Measurements from ENCODE around the gene PLEKHG3. TPM values are rescaled to one million over a fixed set of nuclear protein-coding genes. Genes with fewer than 3 reads are reported as not detected.

PLEKHG3 gene
- total RNA-seq, 2 donors from 2014 or later = 78.8 to 106 TPM

DNA sequence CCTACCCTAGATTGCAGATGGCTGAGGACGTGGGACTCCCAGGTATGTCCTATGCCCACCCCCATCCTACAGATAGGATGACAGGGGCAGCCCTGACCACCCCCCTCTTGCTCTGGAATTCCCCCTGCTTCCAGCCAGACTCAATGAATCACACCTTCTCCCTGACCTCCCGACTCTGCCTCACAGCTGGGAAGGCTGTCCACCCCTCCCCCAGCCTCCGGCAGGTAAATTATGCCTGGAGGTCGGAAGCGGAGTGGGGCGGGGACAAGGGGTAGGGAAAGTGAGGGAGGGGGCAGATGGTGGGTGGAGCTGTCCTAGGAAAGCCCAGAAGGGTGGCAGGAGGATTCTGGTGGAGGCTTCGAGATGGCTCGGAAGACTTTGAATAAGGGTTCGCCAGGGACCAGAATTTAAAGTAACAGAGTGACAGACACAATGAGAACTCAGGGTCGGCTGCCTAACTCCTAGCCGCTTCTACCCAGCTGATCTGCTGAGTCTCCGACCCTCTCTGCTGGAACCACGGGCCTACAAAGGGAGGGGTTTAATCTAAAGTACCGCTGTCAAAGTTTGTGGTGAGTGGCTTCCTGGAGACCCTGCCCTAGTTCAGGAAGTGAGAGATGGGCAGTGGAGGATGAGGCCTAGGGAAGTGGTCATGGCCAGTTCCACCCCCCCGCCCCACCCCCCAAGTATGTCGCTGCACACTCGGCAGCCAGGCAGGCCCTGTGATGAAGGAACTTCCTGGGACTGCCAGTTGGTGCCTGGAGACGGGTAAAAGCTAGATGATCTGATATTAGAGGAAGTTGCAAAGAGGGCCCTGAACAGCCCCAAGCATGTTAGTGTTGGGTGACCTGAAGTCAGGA, 4.2 kb downstream of the PLEKHG3 start:
- H3K27ac ChIP-seq = peak overlapping the region; percentile 26
- intact Hi-C loops (cut with DNase I) = no loop called here
- H3K9me3 ChIP-seq = no peaks in the 10 kb centered on the region
- peak; percentile 65 for DNase-seq
- no peak overlapping the region for H3K4me3 ChIP-seq
- peak overlapping the region in 1 of 2 donors; percentile 66 for H3K9ac ChIP-seq (ENCODE audit: low read depth in 2 of 2, low read length in 2 of 2)
- TF ChIP-seq, protein P1, sequence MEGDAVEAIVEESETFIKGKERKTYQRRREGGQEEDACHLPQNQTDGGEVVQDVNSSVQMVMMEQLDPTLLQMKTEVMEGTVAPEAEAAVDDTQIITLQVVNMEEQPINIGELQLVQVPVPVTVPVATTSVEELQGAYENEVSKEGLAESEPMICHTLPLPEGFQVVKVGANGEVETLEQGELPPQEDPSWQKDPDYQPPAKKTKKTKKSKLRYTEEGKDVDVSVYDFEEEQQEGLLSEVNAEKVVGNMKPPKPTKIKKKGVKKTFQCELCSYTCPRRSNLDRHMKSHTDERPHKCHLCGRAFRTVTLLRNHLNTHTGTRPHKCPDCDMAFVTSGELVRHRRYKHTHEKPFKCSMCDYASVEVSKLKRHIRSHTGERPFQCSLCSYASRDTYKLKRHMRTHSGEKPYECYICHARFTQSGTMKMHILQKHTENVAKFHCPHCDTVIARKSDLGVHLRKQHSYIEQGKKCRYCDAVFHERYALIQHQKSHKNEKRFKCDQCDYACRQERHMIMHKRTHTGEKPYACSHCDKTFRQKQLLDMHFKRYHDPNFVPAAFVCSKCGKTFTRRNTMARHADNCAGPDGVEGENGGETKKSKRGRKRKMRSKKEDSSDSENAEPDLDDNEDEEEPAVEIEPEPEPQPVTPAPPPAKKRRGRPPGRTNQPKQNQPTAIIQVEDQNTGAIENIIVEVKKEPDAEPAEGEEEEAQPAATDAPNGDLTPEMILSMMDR (IDR thresholded peaks at IDR 0.05) = no peak
- H3K27me3 ChIP-seq = no peaks in the 10 kb centered on the region
- H3K4me1 ChIP-seq = peaks cover 10% of the 10 kb centered on the region
- no peaks in the 10 kb centered on the region for H3K36me3 ChIP-seq

DNA sequence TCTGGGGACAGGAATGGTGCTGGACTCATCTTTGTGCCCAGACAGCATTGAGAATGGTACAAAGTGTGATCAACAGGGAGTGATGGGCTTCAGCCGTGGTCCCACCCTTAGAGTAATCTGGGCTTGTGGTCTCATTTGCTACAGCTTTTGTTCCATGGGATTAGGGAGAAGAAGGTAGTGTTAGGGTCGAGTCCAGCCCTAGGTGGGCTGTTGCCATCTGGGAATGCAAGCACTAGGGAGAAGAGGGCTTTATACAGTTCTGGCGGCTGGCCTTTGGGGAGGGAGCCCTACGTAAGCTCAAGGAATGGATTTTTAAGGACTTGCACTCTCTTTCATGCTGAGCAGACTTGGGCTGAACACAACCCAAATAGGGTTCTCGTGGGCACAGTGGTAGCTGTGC, 4.9 kb downstream of the PLEKHG3 start:
- intact Hi-C loops (cut with DNase I) = no loop called here
- DNase-seq = no peak

DNA sequence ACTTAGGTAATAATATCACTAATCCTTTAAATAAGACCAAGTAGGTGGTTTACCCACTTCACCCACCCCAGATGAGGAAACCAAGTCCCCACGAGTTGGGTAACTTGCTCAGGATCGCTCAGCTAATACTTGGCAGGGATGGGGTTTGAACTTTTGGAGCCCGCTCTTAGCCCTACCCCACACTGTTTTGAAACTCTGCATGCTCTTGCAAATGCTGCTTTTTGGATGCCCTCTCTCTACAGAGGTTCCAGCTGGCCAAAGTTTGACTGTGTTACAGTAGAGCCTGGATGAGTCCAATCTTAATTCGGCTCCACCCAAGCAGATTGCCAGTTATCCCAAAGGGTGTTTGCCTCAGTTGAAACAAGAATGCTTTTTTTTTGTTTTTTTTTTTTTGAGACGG, 6.8 kb downstream of the PLEKHG3 start:
- Histone ChIP-seq H3K9me3 (no peaks in the 10 kb centered on the region), H3K4me3 (no peak overlapping the region), H3K4me1 (peaks cover 18% of the 10 kb centered on the region), H3K9ac (ENCODE audit: low read depth in 2 of 2, low read length in 2 of 2) (no peak overlapping the region), H3K36me3 (no peaks in the 10 kb centered on the region), H3K27ac (no peak overlapping the region), H3K27me3 (no peaks in the 10 kb centered on the region)
- intact Hi-C loops (cut with DNase I) = no loop called here
- TF ChIP-seq, protein P1 (IDR thresholded peaks at IDR 0.05) = no peak
- no peak for DNase-seq

More for the DNA sequence above, 4.9 kb downstream of the PLEKHG3 start:
- no peaks in the 10 kb centered on the region for H3K36me3 ChIP-seq
- no peak overlapping the region for H3K27ac ChIP-seq
- no peaks in the 10 kb centered on the region for H3K9me3 ChIP-seq
- H3K4me3 ChIP-seq = no peak overlapping the region
- H3K27me3 ChIP-seq = no peaks in the 10 kb centered on the region
- peaks cover 10% of the 10 kb centered on the region for H3K4me1 ChIP-seq
- H3K9ac ChIP-seq (ENCODE audit: low read depth in 2 of 2, low read length in 2 of 2) = peak overlapping the region in 1 of 2 donors; percentile 48
- TF ChIP-seq, protein P1 (IDR thresholded peaks at IDR 0.05) = no peak

DNA sequence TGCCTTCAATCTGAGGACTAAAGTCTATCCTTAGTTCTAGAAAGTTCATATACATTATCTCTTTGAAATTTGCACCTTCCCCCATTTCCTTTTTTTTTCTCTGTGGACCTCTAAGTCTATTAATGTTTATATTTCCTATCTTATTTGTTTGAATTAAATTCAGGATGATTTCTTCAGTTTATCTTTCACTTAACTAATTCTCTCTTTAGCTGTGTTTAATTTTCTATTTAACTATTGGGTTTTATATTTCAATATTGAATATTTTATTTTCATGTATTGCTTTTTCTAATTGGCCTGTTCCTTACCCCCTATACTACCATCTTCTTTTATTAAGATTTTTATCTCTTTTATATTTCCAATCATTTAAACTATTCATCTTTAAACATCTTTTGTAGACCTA, 9.5 kb downstream of the PLEKHG3 start:
- Histone ChIP-seq H3K4me3 (no peak overlapping the region), H3K4me1 (peaks cover 25% of the 10 kb centered on the region), H3K36me3 (no peaks in the 10 kb centered on the region), H3K27ac (no peak overlapping the region), H3K9me3 (no peaks in the 10 kb centered on the region), H3K9ac (ENCODE audit: low read depth in 2 of 2, low read length in 2 of 2) (no peak overlapping the region), H3K27me3 (no peaks in the 10 kb centered on the region)
- intact Hi-C loops (cut with DNase I) = no loop called here
- DNase-seq = no peak
- TF ChIP-seq, protein P1 (IDR thresholded peaks at IDR 0.05) = no peak

DNA sequence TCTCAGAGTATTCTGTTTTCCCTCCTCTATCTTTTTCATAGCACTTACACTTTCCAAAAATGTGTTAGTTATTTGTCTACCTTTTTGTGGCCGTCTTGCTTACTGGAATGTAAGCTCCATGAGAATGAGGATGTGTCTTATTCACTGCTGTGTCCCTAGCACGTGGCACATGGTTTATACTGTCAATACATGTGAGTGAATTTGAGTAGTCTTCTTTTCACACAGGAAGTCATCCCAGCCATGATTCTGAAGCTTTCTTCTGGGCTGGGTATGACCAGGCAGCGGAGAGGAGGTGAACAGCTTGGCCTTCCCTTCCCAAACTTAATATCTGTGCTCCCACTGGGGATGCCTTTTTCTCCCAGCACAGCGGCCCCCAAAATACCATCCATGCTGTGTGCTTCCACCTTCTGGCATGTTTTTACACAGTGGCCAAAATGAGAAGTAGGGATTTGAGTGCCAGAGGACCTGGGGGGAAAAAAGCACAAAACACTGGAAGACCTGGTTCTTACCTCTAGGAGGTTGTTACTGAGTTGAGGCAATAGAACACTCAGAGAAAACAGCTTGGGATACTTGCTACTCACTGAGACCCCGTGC, 10.3 kb downstream of the PLEKHG3 start:
- Histone ChIP-seq H3K27me3 (no peaks in the 10 kb centered on the region), H3K9me3 (no peaks in the 10 kb centered on the region), H3K4me3 (no peak overlapping the region), H3K36me3 (no peaks in the 10 kb centered on the region), H3K4me1 (peaks cover 31% of the 10 kb centered on the region), H3K9ac (ENCODE audit: low read depth in 2 of 2, low read length in 2 of 2) (peak overlapping the region in 1 of 2 donors; percentile 78), H3K27ac (no peak overlapping the region)
- DNase-seq = no peak
- TF ChIP-seq, protein P1 (IDR thresholded peaks at IDR 0.05) = no peak
- intact Hi-C loops (cut with DNase I) = no loop called here
